HG03280 (cell line): Measurements from ENCODE around the gene VWA5B1.

Source experiments
- ATAC-seq: cut with Tn5 transposase; IDR thresholded peaks from one replicate; pipeline ENCODE4 v1.9.1; 2021; ENCODE audit warnings: mild to moderate bottlenecking, moderate library complexity; ENCODE audit not compliant: unreplicated experiment

VWA5B1 gene

DNA sequence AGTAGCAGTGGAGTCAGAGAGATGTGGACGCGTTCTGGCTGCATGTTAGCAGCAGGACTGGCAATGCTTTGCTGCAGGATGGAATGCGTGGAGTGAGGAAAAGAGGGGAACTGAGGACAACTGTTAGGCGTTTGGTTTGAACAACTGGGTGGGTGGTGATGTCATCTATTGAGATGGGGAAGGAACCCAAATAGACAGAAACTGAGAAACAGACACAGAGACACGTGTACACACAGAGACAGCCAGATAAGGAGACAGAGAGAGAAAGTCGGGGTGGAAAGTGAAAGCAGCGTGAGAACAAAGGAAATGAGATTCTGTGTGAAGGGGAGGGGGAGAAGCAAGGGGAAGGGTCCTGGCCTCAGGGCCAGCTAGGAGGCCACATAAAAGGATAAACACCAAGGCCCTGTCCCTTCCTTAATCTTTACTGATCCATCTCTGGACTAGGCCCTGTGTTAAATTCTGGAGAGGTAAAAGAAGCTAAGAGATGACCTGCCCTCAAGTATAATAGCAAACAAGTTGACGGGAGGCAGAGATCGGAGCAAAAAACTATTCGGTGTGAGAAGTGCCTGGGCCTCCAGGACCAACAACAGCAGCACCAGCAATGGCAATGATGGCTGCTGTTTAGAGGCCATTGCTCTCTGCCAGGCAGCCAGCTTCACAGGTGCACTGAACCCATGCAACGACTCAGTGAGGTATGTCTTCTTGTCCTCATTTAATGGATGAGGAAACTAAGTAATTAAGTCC lies 31.6 kb downstream of the VWA5B1 start:
- ATAC-seq, result peak; percentile 68

DNA sequence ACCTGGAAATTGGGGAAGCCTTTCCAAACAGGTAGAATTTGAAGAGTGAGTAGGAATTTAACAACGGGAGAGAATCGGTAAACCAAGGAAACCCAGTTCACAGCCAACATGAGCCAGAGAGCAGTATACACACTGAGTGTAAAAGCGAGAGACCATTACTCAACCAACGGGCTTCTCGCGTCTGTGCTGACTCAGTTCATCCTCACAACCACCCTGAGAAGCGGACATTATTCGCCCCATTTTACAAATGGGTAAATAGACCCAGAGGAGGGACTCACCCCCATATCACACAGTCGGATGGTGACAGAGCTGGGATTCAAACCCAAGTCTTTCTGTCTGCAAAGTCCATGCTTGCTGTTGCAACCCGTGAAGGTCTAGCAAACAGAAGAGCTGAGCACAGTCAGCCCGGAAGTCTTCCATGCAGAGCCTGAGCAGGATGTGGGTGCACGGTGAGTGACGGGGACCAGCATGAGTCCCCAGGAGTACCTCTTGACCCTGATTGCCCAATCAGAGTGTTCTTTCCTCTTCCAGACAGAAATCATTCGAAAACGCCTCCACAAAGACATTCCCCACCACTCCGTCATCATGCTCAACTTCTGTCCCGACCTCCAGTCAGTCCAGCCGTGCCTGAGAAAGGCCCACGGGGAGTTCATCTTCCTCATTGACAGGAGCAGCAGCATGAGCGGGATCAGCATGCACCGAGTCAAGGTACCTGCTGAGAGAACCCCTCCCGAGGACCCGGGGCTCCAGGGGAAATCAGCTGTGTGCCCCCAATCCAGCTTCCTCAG lies 32.3 kb downstream of the VWA5B1 start:
- no peak for ATAC-seq

DNA sequence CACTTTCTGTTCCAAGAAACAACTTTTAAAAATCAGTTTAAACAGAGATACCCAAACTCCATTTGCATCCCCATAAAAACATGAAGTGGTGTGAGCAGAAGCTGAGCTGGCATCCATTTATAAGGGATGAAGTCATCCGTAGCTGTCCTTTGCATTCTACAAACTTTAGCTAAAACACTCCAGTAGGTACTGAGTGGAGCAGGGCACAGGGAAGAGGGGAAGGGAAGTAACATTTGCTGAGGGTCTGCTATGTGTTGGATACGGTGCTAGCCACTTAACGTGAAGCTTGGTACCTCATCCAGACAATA lies 32.9 kb downstream of the VWA5B1 start:
- ATAC-seq, result no peak

DNA sequence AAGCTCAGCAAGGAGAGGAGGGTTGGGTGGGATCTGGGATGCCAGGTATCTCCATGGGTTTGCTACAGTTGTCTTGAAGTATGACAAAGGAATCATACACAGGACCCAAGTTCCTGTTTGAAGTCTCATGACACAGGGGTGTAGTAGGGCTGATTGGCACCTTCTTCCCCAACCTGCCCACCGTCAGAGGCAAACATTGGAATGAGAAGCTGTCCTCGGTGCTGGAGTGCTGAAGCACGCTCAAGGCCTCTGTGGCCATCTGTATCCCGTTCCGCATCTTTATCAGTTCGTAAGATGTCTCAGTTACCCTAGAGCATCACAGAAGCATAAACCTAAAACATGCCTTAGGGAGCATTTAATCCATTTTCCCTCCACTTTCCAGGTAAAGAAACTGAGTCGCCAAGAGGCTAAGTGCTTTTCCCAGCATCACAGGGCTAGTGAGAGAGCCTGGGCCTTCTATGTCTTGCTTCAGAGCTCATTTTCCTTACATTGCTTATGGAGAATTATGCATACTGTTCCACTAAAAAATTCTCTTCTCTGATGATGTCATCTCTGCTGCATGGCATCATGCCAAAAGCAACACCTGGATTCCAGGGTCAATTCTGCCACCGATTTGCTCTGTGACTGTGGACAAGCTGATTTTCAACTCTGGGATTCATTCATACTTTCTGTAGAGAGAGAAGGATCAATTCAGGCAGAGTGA lies 34.2 kb downstream of the VWA5B1 start:
- ATAC-seq, result no peak

DNA sequence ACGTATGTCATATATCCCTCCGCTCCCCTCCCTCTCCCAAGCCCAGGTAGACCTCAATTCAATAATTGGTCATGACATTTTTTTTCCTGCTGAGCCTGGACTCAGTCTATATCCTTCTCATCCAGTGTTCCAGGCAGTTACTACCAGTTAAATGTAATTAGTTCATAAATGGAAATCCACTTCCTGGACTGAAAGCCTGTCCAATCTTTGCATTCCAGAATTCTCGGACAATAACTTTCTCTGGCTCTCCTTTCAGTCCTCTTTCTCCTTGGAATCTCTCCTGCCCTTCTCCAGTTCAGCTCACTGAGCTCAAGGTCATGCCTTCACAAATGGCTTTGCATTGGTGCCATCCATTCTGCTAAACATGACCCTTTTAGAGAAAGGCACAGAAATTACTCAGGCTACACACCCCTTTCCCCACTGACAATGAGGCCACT lies 34.8 kb downstream of the VWA5B1 start:
- no peak for ATAC-seq

DNA sequence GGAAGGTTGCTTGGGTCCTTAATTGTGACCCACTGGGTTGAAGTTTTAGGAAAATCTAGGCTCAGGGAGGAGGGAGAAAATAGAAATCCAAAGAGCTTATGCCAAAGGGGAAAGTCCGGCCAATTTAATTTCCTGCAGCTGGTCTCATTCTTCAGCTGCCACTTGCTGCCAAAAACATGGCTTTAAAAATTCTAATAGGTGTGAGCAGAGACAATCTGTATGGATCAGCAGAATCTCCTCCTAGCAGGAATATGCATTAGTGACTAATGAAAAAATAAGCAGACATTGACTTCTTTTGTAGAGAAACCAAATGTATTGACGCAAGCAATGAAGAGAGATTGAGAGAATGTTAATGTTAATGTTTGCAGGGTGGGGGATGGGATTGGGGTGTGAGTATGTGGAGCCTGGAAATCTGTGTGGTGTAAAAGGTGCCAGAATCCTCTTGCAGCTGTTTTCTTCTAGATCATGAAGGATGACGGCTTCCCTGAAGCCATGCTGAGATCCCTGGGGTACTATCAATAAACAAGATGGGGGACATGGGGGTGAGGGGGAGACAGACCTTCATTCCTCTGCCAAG lies 35.3 kb downstream of the VWA5B1 start:
- no peak for ATAC-seq

DNA sequence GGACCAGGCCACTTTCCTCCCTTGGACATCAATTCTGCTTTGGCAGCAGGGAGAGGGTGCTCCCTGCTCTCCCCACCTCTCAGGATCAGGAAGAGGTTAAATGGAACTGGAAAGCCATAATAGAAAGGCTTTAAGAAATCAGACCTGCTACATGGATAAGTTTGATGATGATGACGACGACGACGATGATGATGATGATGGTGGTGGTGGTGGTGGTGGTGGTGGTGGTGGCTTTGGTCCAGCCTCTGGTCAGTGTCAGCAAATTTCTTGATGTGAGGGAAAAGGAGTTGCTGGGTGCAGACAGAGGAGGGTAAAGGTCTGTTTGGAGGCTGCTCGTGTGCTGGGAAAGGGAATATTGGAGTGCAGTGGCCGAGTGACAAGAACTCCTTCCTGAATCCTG lies 36.8 kb downstream of the VWA5B1 start:
- no peak for ATAC-seq

DNA sequence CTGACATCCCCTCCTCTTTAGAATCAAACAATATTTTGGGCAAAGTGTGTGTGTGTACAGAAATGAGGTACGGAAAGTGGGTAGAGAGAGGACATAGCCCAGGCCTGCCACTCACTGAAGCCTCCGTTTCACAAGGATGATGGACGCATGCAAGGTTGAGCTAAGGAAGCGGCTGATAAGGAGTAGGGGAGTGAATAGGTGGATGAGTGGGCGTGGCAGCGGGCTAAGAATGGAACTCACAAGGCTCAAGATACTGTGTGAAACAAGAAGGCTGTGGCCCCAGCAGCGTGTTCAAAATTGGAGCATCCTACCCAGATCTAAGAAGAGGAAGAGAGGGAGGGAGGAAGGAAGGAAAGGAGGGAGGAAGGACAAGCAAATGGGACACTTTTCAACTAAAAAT lies 37.5 kb downstream of the VWA5B1 start:
- no peak for ATAC-seq

DNA sequence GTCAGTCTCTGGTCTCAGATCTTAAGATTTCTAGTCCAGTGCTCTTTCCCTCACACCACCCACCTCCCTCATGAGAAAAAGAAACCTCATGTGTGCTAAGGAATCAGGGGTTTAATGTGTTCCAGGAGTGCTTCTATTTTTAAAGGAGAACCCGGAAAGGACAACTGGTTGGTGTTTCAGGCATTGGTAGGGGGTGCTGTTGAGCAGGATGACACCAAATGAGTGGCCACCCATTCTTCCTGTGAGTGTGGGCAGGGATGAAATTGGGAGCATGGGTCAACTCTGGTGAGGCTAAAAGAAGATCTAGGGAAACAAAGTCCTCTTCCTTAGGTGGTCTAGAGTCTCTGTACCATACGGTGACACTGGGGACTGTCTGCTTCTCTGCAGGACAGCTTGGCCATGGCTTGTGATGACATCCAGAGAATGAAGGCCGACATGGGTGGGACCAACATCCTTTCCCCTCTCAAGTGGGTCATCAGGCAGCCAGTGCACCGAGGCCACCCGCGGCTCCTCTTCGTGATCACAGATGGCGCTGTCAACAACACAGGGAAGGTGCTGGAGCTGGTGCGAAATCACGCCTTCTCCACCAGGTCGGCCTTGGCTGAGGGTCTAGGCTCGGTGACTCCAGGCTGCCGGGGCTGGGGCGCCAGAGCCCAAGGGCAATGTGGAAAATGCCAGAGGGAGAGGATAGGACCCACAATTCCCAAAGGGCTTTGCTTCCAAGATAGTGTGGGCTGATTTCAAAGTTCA lies 39.3 kb downstream of the VWA5B1 start:
- no peak for ATAC-seq

DNA sequence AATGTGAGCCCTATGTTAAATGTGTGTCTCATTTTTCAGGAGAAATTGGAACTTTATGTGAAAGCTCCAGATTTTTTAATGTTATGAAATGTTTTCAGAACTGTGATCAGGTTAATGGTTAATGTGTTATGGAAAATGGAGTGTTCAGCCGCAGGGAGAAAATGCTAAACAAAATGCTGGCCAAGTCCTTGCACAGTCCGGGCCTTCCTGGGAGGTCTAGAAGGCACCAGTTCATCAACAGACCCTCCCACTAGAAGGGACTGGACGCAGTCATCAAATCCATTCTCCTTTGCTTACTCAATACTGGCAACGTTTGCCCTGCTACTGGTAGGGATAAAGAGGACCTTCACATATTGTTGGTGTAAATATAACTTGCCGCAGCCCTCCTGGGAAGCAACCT lies 43.4 kb downstream of the VWA5B1 start:
- no peak for ATAC-seq

DNA sequence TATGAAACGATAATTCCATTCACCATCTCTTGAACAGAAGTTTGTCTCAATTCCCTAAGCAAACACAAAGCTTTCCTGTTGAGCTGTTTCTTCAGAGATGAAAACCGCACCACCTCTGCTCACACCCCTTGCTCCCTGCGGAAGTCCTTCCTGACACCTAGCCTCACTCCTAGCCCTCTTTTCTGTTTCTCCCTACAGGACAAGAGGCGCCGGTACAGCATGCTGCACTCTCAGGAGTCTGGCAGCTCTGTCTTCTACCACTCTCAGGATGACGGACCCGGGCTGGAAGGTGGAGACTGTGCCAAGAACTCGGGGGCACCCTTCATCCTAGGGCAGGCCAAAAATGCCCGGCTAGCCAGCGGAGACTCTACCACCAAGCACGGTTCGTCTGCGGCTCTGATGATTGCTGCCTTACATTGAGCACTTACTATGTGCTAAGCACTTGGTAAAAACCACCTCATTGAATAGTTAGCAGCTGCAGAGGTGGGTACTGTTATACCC lies 45.5 kb downstream of the VWA5B1 start:
- ATAC-seq, result no peak

DNA sequence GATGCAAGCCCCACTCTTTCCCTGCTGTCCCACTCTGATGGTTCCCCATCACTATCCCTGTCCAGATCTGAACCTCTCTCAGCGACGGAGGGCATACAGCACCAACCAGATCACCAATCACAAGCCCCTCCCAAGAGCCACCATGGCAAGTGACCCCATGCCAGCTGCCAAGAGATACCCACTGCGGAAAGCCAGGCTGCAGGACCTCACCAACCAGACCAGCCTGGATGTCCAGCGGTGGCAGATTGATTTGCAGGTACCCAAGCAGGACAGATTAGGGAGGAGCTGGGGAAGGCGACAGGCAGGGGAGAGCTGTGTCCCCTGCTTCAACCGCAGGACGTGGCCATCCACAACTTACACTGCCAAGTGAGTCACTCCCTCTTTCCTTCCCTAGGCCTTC lies 46.9 kb downstream of the VWA5B1 start:
- no peak for ATAC-seq

DNA sequence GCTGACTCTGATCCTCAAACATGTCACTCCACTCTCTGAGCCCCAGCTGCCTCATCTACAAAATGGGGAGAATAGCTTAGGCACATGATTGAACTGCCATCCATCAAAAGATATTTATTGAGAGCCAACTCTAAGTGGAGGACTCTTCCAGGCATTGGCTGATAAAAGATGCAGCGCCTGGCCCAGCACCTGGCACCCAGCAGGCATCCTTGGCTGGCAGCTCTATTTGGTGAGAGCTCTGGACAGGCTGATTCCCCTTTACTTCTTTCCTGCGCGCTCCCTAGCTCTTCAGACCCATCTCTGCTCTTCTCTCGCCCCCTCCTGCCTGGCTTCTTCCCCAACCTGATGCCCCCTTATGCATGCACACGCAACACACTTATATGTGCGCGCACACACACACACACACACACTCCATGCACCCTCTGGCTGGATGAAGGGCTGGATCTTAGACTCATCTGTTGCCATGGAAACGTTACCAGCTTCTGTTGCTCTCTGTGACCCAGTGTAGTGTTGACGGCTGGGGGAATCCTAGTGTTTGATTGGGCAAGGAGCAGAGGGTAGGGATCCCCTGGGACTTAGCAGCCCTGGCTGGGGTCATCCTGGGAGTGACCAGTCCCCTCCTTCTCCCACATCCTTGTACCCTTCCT lies 49.3 kb downstream of the VWA5B1 start:
- no peak for ATAC-seq

DNA sequence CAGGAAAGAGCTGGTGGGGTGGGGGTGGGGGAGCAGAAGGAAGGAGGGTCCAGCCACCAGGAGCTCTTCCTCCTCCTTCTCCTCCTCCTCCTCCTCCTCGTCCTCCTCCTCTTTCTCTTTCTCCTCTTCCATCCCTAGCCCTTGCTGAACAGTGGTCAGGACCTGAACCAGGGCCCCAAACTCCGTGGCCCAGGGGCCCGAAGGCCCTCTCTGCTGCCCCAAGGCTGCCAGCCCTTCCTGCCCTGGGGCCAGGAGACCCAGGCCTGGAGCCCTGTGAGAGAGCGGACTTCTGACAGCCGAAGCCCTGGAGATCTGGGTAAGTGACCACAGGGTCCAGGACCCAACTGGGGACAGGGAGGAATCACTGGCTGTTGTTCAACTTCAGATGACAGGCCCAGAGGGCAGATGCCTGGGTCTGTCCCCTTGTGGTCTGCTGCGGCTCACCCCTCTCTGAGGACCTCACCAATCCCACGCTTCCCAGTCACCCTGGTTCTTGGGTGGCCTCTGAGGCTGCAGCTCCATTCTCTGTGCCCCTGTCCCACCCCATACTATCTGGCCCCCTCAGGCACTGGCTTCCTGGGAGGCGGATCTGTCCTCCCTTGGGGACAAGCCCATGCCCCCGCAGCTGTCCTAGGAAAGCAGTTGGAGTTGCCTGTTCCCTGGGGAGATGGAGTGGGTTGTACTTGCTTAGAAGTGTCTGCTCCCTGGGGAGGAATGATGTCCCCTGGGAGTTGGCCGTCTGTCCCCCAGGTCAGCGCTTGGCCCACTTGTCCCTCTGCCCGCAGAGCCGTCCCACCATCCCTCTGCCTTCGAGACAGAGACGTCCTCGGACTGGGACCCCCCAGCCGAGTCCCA lies 51.8 kb downstream of the VWA5B1 start:
- ATAC-seq, result no peak

DNA sequence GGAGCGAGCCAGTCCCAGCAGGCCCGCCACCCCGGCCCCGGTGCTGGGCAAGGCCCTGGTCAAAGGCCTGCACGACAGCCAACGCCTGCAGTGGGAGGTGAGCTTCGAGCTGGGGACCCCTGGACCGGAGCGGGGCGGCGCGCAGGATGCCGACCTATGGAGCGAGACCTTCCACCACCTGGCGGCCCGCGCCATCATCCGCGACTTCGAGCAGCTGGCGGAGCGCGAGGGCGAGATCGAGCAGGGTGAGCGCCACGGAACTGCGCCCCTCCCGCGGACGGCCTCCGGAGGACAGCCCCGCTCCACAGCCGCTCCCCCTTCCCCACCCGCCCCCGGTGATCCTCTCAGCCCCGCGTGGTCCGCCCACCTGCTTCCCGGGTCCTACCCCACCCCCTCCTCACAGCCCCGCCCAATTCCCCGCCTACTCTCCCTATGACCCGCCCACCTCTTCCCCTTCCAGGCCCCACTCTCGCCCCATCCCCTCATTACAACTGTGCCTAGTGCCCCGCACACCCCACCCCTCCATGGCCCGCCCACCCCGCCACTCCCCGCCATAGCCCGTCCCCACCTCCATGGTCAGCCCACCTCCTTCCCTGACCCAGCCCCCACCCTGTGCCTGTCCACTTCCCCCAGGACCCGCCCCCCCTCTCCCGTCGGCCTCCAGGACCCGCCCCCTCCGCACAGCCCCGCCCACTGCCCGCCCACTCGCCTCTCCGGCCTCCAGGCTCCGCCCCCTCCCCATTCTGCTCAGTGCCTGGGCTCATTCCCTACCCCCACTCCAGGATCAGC lies 52.7 kb downstream of the VWA5B1 start:
- no peak for ATAC-seq

DNA sequence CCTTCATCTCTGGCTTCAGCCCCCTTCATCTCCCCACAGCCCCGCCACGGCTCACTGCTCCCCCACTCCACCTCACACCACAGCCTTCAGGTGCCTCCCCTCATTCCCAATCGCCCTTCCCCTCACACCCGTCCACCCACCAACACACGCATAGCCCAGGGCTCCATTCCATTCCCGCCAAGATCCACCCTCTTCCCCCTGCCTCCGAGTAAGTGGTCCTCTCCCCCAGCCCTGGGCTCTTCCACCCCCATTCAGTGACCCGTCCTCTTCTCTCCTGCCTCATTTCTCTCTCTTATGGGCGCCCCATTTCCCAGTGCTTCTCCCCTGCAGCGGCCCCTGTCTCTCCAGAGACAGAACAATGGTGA lies 53.2 kb downstream of the VWA5B1 start:
- ATAC-seq, result no peak

DNA sequence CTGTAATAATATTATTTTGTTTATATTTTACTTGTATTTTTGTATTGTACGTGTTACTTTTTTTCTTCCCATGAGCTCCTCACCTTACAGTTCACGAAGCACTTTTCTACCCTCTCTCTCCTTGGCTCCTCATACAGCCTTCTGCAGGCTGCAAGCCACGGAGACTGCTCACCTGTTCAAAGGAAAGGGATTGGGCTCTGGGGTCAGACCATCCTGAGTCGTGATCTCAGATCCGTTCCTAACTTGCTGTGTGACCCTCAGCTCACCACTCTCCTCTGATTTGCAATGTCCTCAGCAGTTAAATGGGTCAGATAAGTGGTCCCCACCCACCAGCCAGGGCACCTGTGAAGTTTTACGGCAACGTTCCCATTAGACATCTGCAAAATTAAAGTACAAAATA lies 54.1 kb downstream of the VWA5B1 start:
- no peak for ATAC-seq

DNA sequence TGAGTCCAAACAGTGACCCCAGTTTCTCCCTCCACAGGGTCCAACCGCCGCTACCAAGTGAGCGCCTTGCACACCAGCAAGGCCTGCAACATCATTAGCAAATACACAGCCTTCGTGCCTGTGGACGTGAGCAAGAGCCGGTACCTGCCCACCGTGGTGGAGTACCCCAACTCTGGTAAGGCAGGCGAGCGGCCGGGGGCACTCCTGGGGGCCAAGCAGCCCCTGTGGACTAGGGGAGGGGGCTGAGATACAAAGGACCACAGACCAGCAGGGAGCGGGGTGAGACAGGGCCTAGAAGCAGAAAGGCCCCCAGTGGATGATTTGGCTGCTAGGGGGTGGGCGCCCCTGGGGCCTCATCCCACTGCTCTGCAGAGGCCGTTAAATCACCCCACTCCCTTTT lies 54.7 kb downstream of the VWA5B1 start:
- ATAC-seq, result no peak

DNA sequence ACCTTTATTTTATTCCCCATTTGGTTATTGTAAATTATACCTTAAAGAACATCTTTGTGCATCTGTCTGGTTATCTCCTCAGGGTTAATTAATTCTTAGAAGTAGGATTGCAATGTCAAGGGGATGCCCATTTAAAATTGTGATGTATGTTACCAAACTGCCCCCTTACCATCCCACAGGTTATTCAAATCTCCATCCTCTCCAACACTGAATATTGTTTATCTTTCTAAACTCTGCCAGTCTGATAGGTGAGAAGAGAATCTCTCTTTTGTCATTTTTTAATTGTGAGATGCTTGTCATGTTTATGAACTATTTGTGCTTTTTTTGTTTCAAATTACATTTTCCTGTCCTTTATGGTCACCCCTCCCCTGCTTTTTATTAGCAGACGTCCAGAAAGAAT lies 55.8 kb downstream of the VWA5B1 start:
- ATAC-seq, result no peak
